Adipose tissue (tissue), 3 donors: ENCODE measurements around the gene GPR152. TPM values are rescaled to one million over a fixed set of nuclear protein-coding genes. Genes with fewer than 3 reads are reported as not detected.

Source experiments
- H3K27ac ChIP-seq: one replicate; pipeline ENCODE4 v1.5.1; 2013; ENCODE audit warnings: low read depth, low read length
- WGBS, 3 donors: extraction: QIAGEN DNeasy Blood & Tissue Kit; methylation state at CpG; one replicate each; pipeline ENCODE4 v1.1.7; 2013; 5-methylcytosine and 5-hydroxymethylcytosine counted together
- polyA plus RNA-seq, 3 donors: library from polyadenylated mRNA; stranded (reverse); fragments of 200-250 nt; gene quantifications; one replicate each; pipeline ENCODE4 v1.2.3, GENCODE V29; 2013
- donor health status: healthy with polysubstance abuse.
- donor health status: Bipolar disorder and iron deficiency.
- donor health status: healthy.

Gene GPR152
- polyA plus RNA-seq, 3 donors, result not detected

DNA sequence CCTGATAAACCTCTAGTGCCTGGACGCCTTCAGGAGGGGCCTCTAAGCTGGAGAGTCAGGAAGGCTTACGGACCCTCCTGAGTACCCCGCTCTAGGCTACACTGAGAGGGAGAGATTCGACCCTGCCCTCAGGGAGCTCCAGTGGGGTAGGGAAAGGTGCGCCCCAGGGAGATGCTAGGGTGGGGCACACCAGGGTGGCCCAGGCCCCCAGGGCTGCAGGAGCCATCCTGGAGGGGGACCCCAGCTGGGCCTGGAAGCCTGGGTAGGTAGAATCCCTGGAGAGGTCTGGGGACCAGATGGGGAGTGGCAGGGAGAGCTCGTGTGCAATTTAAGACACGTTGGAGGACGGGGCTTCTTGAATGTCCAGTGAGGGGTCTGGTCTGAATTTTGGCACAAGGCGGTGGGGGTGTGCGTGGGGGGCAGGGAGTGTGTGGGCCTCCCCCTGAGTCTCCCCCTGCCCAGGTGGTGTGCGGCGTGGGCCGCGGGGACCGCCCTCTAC lies 32.3 kb downstream of the GPR152 start:
- 33 to 39% (median 39%) methylated on average over 14 to 15 of the region's 15 CpGs for WGBS, 3 donors
- peak overlapping the region; percentile 26 for H3K27ac ChIP-seq

DNA sequence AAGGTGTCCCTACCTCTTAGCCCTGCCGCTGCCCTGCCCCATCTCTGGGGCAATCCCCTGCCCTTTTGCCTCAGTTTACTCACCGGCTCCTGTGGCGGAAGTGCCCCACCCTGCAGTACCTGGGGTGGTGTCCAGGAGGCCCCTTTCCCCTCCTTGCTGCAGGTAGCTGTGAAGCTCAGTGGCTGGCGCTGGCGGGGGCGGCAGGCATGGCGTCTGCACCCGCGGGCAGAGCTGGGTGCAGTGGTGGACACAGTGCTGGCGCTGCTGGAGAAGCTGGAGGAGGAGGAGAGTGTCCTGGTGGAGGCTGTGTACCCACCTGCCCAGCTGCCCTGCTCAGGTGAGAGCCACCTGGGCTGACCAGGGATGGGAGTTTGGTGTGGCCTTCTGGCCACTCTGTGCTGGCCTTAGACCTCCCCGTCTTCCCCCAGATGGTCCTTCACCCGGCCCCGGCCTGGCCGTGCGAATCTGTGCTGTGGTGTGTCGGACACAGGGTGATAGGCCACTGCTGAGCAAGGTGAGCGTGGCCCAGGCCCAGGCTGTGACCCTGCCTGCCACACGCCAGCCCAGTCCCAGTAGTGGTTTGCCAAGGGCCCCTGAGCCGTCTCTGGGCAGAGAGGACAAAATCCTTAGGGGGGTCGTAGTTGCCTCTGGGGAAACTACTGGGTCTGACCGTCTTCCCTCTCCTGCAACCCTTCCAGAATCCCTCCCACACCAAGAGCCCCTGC lies 33.0 kb downstream of the GPR152 start:
- H3K27ac ChIP-seq, result no peak overlapping the region
- 87 to 90% (median 88%) methylated on average over 21 of the region's 21 CpGs for WGBS, 3 donors

DNA sequence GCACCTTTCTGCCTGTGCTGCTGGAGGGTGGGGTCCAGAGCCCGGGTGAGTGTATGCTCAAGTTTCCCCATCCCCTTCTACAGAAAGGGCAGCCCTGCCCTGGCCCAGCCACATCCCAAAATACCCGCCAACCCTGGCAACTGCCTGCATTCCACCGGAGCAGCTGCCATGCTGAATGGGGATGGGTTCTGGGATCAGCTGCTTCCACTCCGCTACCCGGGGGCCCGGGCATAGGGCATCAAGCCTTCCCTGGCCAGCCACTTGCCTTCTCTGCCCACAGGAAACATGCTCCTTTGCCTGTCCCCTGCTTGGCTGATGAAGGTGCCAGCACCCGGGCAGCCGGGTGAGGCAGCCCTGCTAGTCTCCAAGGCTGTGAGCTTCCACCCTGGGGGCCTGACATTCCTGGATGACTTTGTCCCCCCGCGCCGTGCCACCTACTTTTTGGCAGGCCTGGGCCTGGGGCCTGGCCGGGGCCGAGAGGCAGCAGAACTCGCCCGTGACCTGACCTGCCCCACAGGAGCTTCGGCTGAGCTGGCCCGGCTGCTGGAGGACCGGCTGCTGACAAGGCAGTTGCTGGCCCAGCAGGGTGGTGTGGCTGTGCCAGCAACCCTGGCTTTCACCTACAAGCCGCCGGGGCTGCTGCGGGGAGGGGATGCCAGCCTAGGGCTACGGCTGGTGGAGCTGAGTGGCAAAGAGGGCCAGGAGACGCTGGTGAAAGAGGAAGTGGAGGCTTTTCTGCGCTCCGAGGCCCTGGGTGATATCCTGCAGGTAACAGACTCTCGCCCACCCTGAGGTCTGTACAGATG lies 33.9 kb downstream of the GPR152 start:
- 48 to 57% (median 49%) methylated on average over 26 of the region's 26 CpGs for WGBS, 3 donors
- H3K27ac ChIP-seq, result no peak overlapping the region

DNA sequence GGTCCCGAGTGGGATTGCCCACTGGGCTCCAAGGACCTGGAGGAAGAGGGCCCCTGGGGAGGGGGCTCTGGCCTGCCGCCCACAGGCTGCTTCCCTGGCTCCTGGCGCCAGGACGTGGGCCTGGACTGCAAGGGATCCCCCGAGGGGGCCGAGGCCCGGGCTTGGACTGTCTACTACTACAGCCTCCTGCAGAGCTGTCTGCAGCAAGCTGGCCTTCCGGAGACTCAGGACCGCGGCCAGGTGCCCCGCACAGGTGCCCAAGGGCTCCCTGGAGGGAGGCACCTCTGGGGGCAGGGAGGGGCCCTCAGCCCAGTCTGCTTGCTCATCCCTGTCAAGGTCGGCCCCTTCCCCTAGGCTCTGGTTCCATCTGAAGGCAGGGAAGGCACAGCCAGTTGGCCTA lies 35.1 kb downstream of the GPR152 start:
- no peak overlapping the region for H3K27ac ChIP-seq
- 70 to 86% (median 78%) methylated on average over 12 of the region's 12 CpGs for WGBS, 3 donors

DNA sequence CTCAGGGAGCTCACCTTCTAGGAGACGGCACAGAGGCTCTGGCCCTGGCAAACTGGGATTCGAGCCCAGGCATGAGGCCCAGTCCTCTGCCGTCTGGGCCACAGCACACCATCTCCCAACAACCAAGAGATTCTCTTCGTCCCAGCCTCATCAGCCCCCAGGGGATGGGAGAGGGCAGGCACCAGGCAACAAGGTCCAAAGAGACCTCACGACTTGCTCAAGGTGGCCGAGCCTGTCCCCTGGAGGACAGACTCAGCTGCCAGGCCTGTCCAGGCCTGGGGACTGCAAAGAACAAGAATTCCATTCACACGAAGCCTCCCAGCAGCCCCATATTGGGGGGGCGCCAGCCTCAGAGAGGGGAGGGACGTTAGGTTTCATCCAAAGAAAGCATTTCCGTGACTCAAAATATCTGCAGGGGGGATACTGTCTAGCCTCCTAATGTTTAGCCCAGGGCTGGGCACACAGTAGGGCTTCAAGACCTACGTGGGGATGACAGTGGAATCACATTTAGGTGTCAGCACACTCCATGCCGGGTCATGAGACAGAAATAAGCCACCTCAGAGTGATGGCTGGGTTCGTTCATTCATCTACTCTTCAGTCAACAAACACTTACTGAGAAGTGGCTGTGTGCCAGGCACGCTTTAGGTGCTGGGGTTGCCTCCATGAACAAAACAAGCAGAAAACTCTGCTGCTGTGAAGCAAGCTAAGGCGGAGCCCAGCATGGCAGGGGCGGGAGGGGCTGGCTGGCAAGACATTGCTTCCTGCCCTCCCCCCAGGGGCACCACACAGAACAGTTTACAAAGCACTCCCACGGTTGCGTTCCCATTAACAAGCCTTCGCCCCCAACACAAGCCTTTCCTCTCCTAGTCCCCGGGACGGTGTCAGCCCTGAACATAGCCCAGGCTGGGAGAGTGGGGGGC lies 35.9 kb downstream of the GPR152 start:
- no peak overlapping the region for H3K27ac ChIP-seq
- 47 to 59% (median 48%) methylated on average over 21 of the region's 21 CpGs for WGBS, 3 donors

DNA sequence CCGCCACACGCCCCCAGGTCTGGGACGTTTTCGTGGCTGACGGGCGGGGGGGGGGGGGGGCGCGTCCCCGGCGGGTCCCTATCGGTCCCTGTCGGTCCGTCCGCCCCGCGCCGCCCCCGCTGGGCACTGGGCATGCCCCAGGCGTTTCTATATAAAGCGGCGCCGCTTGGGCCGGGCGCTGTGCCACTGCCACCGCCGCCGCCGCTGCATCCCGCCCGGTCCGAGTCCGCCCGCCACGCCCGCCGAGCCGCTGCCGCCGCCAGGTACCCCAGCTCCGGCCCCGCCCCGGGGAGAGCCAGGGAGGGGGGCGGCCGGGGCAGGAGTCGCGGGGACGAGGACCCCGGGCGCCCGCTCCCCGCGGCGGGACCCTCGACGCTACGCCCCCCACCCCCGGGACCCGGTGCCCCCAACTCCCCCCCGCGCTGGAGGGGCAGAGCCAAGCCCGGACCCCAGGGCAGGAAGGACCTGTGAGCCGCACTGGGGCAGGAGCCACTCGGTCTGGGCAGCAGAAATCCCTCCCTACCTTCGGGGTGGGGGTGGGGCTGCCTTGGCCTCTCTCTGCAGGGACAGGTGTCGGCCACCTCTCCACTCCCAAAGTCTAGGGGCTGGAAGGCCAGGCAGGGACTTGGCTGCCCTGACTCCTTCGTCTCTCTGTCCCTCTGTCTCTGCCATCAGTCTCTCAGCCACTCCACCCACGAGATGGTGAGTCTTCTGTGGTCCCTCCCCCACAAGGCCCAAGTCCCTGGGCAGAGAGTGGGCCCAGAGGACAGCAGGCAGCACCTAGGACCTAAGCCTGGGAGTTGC lies 36.8 kb downstream of the GPR152 start, which contains the start of gene CARNS1:
Gene CARNS1, plus strand, starts transcription at position 178 of the 804 bp plus-strand sequence. Its CDS starts 522 bp downstream, at position 700.
- no peak within 1 kb of the TSS for H3K27ac ChIP-seq
- WGBS, 3 donors, result 3 to 8% (median 6%) methylated on average over 37 to 67 of the region's 67 CpGs

DNA sequence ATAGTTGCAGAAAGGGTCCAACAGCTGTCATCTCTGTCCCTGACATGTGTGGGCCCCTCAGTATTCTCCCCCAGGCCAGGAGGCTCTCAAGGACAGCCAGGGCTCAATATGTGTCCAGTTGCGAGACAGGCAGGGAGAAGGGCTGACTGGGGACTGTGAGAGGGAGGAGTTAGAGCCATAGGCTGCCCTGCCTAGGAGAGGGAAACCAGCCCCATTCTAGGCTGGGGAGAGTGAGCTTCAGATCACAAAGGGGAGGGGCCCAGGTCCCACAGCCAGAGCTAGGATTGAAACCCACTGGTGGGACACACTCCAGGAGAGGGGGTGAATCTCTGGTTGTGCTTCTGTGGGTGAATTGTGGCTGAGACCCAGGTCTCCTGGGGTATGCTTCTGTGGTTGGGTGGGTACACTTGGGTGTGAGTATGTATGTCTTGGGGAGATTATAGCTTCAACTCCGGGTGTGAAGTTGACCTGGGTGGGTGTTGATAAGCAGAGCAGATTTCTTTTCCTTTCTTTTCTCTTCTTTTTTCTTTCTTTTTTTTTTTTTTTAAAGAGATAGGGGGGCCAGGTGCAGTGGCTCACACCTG lies 39.2 kb downstream of the GPR152 start:
- no peak overlapping the region for H3K27ac ChIP-seq
- 28 to 75% (median 73%) methylated on average over 2 of the region's 2 CpGs for WGBS, 3 donors

DNA sequence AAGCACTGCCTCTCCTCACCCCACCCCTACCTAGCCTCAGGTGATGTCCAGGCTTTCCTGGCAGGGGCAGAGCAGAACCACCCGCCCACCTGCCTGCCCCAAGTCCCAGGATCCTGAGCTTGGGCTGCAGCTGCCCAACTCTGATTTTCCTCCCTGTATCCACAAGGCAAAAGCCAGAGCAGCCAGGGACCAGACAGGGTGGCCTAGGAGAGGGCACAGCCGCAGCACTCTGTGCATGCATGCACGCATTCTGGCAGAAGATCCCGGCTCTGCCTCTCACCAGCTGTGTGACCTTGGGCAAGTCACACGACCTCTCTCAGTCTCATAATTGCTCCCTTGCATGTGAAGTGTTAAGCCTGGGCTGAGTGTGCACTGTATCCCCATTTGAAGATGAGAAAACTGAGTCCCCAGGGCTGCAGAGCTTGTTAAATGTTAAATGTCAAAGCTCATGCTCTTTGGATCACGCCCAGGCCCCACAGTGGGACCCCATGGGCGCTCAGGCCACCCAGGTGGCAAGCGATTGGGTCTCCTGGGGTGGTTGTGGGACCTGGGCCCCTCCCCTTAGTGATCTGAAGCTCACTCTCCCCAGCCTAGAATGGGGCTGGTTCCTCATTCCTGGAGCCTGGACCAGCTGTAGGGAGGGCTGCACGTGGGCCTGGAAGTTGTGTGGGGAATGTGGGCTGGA lies 39.9 kb downstream of the GPR152 start:
- 47 to 74% (median 74%) methylated on average over 9 of the region's 9 CpGs for WGBS, 3 donors
- no peak overlapping the region for H3K27ac ChIP-seq

DNA sequence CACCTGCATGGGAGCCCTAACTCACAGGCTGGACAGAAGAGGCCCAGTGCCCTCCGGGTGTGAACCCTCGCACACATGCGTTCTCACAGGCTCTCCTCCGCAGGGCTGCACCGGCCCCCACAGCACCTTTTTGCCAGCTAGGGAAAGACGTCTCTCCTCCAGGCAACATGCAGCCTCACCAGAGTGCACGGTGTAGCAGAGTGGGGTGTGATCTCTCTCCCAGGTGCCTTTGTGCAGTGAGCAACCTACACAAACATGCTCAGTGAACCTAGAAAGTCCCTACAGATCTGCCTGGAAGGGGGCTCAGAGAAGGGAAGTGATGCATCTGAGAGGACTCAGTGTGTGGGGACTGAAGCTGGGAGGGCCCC lies 40.8 kb downstream of the GPR152 start:
- 51 to 73% (median 63%) methylated on average over 7 of the region's 7 CpGs for WGBS, 3 donors
- H3K27ac ChIP-seq, result no peak overlapping the region

DNA sequence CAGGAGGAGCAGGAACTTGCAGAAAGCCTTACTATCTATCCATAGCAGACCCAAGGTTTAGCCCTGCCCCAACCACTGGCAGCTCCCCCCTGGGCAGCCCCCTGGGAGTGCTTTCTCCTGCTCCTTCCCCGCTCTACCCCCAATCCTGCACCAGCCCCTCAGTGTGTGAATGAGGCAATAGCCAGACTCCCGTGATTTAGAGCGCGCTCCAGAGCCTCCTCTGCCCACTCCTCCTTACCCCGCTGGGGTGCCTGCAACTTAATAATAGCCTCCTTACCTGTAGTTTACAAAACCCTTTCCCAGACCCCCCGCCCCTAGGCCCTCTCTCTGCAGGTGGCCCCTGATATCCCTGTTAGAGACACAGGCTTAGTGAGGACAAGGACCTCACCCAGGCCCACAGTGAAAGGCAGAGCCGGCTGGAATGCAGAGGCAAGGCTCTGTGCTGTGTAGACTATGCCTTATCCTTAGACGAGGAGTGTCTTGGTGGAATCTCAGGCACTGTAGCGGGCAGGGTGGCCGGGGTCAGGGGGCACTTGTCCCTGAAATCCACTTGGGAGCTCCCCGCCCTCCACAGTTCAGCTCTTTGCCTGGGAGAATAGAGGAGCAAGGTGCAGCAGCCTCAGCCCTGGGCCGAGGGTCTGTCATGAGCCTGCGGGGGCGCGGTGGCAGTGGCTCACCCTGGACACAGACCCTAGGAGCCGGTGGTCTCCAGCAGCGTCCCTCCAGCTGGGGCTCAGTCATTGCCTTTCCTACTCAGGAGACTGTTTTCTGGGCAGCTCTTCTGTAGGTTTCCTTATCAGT lies 41.3 kb downstream of the GPR152 start:
- 66 to 81% (median 74%) methylated on average over 17 of the region's 17 CpGs for WGBS, 3 donors
- H3K27ac ChIP-seq, result no peak overlapping the region

DNA sequence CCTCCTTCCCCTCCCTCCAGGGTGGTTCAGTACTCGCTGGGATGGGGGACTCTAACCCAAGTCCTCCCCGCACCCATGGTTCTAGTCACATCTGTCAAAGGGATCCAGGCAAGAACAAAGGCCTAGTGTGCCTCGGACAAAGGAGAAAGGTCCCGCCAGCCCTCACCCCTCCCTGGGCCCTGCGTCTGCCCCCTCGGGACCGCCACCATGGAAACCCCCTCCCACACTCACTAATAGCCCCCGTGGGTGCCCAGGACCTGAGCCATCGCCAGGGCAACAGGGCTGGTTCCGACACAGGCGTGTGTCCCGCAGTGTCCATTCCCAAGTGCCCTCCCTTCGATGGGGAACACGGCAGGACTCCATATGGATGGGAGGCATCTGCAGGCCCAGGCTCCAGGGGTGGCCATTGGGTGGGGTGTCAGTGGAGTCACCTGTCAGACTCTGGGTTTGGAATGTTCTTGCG lies 42.1 kb downstream of the GPR152 start:
- WGBS, 3 donors, result 50 to 80% (median 77%) methylated on average over 15 of the region's 15 CpGs
- no peak overlapping the region for H3K27ac ChIP-seq

DNA sequence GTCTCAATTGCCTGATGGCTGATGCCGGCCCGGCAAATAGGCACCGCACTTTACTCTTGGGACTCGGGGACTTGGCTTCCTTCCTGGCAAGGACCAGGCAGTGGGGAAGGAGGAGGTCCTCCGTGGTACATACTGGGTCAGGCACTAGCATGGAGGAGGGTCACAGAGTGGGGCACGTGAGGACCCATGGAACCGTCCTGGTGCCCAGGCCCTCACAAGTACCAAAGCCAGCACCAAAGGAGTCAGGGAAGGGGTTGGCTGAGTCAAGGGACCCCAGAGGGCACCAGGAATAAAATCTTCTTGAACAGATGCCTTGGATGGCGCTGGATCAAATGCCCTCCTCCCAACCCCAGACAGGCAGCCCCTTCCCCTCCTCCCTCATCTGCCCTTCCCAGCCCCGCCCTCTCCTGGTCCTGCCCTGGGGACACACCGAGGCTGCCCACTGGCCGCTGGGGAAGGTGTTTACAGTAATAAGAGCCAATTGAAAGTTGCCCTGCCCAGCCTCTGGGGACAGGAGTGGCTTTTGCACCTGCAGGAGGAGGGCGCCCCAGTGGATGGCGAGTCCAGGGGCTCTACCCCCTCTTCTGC lies 42.7 kb downstream of the GPR152 start:
- whole genome bisulfite sequencing, 3 donors, result 29 to 36% (median 33%) methylated on average over 12 to 13 of the region's 13 CpGs
- H3K27ac ChIP-seq, result no peak overlapping the region

DNA sequence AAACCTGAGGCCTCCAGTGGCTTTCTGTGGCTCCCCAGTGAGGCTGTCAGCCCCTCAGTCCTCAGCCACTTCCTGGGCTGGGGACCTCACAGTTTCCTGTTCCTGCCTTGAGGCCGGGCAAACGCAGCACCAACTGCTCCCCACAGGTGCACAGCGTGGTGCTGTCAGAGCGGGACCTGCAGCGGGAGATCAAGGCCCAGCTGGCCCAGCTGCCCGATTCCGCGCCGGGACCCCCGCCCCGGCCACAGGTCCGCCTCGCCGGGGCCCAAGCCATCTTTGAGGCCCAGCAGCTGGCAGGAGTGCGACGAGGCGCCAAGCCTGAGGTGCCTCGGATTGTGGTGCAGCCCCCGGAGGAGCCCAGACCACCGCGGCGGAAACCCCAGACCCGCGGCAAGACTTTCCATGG lies 43.3 kb downstream of the GPR152 start:
- WGBS, 3 donors, result 35 to 70% (median 39%) methylated on average over 20 to 24 of the region's 24 CpGs

DNA sequence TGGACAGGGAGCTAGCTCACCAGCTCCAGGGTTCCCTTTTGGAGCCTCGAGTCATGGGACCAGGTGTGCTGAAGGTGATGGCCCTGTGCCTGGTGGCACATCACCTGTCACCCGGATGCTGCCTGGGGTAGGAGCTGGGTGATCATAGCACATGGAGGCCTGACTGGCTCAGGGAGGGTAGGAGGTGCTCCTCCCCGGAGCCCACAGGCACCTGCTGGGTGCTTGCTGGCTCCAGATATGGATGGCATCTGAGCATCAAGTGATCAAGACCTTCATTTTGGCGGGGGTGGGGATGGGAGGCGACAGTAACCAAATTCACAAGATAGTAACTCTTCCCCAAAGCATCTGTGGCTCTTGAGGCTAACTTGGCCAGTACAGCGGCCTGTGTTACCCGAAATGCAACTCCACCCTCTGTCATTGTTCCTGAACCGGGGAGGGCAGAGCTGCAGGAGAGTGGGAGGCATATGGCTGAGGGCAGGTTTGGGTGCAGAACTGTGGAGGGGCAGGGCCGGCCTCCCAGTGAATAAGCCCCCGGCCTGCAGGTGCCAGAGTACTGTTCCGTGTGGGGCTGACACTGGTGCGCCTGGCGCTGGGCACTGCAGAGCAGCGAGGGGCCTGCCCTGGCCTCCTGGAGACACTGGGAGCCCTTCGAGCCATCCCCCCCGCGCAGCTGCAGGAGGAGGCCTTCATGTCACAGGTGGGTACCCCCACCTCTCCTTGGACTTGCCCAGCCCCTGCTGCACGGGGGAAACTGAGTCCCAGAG lies 43.9 kb downstream of the GPR152 start:
- WGBS, 3 donors, result 54 to 62% (median 58%) methylated on average over 18 of the region's 18 CpGs
- H3K27ac ChIP-seq, result no peak overlapping the region

More for the DNA sequence above, 43.3 kb downstream of the GPR152 start:
- H3K27ac ChIP-seq, result no peak overlapping the region

DNA sequence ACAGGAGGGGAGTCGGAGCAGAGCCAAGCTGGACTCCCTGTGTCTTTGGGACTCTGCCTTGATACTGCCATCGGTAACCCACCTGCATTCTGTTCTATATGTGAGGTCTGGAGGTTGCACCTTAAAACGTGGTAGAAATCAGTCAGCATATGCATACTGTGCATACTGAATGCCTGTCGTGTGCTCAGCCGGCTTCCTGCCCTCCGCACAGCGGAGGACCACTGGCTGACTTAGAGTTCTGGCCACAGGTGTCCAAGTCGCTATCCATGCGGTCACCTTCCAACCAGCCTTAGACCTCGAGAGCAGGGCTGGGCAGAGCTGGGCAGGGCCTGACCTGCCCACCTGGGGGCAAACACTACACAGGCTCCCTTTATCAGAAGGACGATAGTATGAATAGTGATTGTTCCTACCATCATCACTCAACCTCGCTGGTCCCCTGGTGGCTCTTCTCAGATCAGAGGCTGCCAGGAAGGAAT lies 44.8 kb downstream of the GPR152 start:
- 57 to 75% (median 63%) methylated on average over 12 of the region's 12 CpGs for WGBS, 3 donors
- no peak overlapping the region for H3K27ac ChIP-seq
